ENCODE results near the gene HIGD1B.

- no peak for TF ChIP-seq NCOA2 (CRISPR knock-in tag; IDR thresholded peaks at IDR 0.05)
- TF ChIP-seq ZNF234 (CRISPR knock-in tag; conservative IDR thresholded peaks at IDR 0.05), result no peak
- TF ChIP-seq NRL (CRISPR knock-in tag; IDR thresholded peaks at IDR 0.05; ENCODE audit: borderline replicate concordance), result no peak
- TF ChIP-seq MYC (CRISPR knock-in tag; IDR thresholded peaks at IDR 0.05; ENCODE audit: borderline replicate concordance), result no peak
- no peak for TF ChIP-seq ZNF121 (CRISPR knock-in tag; IDR thresholded peaks at IDR 0.05)
- TF ChIP-seq EZH2 (conservative IDR thresholded peaks at IDR 0.05; ENCODE audit: low read depth, low read length), result no peak
- TF ChIP-seq, protein P1, sequence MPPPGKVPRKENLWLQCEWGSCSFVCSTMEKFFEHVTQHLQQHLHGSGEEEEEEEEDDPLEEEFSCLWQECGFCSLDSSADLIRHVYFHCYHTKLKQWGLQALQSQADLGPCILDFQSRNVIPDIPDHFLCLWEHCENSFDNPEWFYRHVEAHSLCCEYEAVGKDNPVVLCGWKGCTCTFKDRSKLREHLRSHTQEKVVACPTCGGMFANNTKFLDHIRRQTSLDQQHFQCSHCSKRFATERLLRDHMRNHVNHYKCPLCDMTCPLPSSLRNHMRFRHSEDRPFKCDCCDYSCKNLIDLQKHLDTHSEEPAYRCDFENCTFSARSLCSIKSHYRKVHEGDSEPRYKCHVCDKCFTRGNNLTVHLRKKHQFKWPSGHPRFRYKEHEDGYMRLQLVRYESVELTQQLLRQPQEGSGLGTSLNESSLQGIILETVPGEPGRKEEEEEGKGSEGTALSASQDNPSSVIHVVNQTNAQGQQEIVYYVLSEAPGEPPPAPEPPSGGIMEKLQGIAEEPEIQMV (CRISPR knock-in tag; IDR thresholded peaks at IDR 0.05; ENCODE audit: low read depth), result no peak
- no peak for TF ChIP-seq MAX (IDR thresholded peaks at IDR 0.05)
- TF ChIP-seq SMC3 (IDR thresholded peaks at IDR 0.05; ENCODE audit: low read length), result no peak
- TF ChIP-seq RNF219 (CRISPR knock-in tag; IDR thresholded peaks at IDR 0.05), result no peak
- TF ChIP-seq NFIC (IDR thresholded peaks at IDR 0.05; ENCODE audit: low read length), result no peak
- TF ChIP-seq NFRKB (IDR thresholded peaks at IDR 0.05), result no peak
These were observed 2.3 kb downstream of the HIGD1B start for GRCh38 chr17:44850025-44850424.

Measured in HepG2 (cell line).